DOHH2 (cell line): ENCODE results near the gene ABCA1.
A peak's percentile ranks its signal among the peaks of the same experiment; 100 is the strongest.

Source experiments
- H3F3A ChIP-seq: fragments of 200-600 bp; sonication (generic), shearing (Covaris generic); 2 replicates; pipeline ENCODE4 v1.6.0; 2016; ENCODE audit warnings: antibody characterized with exemption, mild to moderate bottlenecking; ENCODE audit not compliant: control insufficient read depth, insufficient read depth
- H3K27ac ChIP-seq: fragments of 200-600 bp; sonication (generic); 2 replicates; pipeline ENCODE4 v1.5.1; 2014; ENCODE audit warnings: low read depth, mild to moderate bottlenecking, low read length, moderate library complexity
- H3K27me3 ChIP-seq: fragments of 200-600 bp; sonication (generic); 2 replicates; pipeline ENCODE4 v1.6.1; 2014; ENCODE audit warnings: mild to moderate bottlenecking, low read length, mixed read lengths; ENCODE audit not compliant: control insufficient read depth
- H3K36me3 ChIP-seq: fragments of 200-600 bp; sonication (generic); 2 replicates; pipeline ENCODE4 v1.6.1; 2014; ENCODE audit warnings: mild to moderate bottlenecking, low read length, moderate library complexity, mixed read lengths; ENCODE audit not compliant: control insufficient read depth
- H3K4me1 ChIP-seq: fragments of 200-600 bp; sonication (generic); 2 replicates; pipeline ENCODE4 v1.6.1; 2014; ENCODE audit warnings: mild to moderate bottlenecking, low read length, mixed read lengths; ENCODE audit not compliant: control insufficient read depth
- H3K4me2 ChIP-seq: fragments of 200-600 bp; sonication (generic); 2 replicates; pipeline ENCODE4 v1.6.0; 2014; ENCODE audit warnings: mild to moderate bottlenecking, low read length, moderate library complexity
- H3K4me3 ChIP-seq: fragments of 200-600 bp; sonication (generic); 2 replicates; pipeline ENCODE4 v1.5.1; 2014; ENCODE audit warnings: mild to moderate bottlenecking, low read length, mixed read lengths
- H3K79me2 ChIP-seq: fragments of 200-600 bp; sonication (generic); 2 replicates; pipeline ENCODE4 v1.6.1; 2014; ENCODE audit warnings: mild to moderate bottlenecking, low read length, mixed read lengths; ENCODE audit not compliant: control insufficient read depth
- H3K9me2 ChIP-seq: fragments of 200-600 bp; sonication (generic); replicated peaks from 2 replicates; pipeline ENCODE4 v1.6.1; 2014; ENCODE audit warnings: mild to moderate bottlenecking, low read length, mixed read lengths; ENCODE audit not compliant: control insufficient read depth
- H3K9me3 ChIP-seq: fragments of 200-600 bp; sonication (generic); 2 replicates; pipeline ENCODE4 v1.6.1; 2014; ENCODE audit warnings: antibody characterized with exemption, low read length, mixed read lengths; ENCODE audit not compliant: control insufficient read depth, insufficient read depth
- H4K20me1 ChIP-seq: fragments of 200-600 bp; sonication (generic); 2 replicates; pipeline ENCODE4 v1.6.0; 2014; ENCODE audit warnings: low read depth, mild to moderate bottlenecking, antibody characterized with exemption, low read length, moderate library complexity; ENCODE audit not compliant: control insufficient read depth, insufficient read depth
- EZH2phosphoT487 ChIP-seq: fragments of 200-600 bp; sonication (generic); IDR thresholded peaks from 2 replicates; pipeline ENCODE4 v1.6.1; 2017; ENCODE audit warnings: borderline replicate concordance, mild to moderate bottlenecking, antibody characterized with exemption, low read length, moderate library complexity, mixed read lengths
- TF ChIP-seq, protein P1 (sequence below): fragments of 200-600 bp; sonication (generic); IDR thresholded peaks from one replicate; pipeline ENCODE4 v1.5.1; 2014; ENCODE audit warnings: antibody characterized with exemption, mild to moderate bottlenecking, low read depth, low read length; ENCODE audit not compliant: poor library complexity, severe bottlenecking

The ABCA1 gene

GRCh38 chr9:104872656-104873488 lies 55.1 kb downstream of the ABCA1 start:
- Histone ChIP-seq H3K27ac (no peak overlapping the region), H3K4me2 (no peak overlapping the region)

DNA sequence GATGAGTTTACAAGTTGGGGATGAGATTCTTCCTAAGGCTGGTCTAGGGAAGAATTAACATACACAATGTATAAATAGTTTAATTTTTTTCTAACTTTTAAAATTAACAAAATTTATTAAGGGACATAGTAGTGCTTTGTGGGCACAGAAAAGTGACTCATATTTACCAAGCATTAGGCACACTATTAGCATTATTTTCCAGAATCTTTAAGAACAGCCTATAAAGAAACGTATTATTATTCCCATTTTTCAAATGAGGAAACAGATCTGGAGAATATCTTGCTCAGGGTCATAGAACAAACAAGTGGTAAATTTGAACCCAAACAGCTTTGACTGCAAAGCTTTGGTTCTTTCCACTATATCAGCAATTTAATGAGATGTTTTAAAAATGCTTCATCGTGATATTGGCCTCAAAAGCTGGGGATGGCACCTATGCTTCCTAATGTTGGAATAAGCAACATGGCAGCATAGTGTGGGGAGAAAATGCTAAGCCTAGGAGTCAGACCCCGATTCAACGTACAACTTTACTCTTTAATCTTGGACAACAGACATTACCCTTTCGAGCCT lies 55.9 kb downstream of the ABCA1 start:
- Histone ChIP-seq H3K36me3 (peaks cover 67% of the 10 kb centered on the region), H3K9me3 (no peaks in the 10 kb centered on the region), H3K4me3 (no peak overlapping the region), H4K20me1 (no peaks in the 10 kb centered on the region), H3K79me2 (peaks cover 13% of the 10 kb centered on the region), H3K4me1 (peaks cover 69% of the 10 kb centered on the region), H3K27ac (no peak overlapping the region), H3F3A (peaks cover 18% of the 10 kb centered on the region), H3K9me2 (no peaks in the 10 kb centered on the region), H3K4me2 (no peak overlapping the region), H3K27me3 (no peaks in the 10 kb centered on the region)
- no peak for TF ChIP-seq EZH2phosphoT487

More at GRCh38 chr9:104872656-104873488, 55.1 kb downstream of the ABCA1 start:
- H3K27me3 ChIP-seq, result no peaks in the 10 kb centered on the region
- peaks cover 67% of the 10 kb centered on the region for H3K36me3 ChIP-seq
- H3K4me3 ChIP-seq, result no peak overlapping the region
- H4K20me1 ChIP-seq, result no peaks in the 10 kb centered on the region
- H3K4me1 ChIP-seq, result peaks cover 61% of the 10 kb centered on the region
- TF ChIP-seq, protein P1, sequence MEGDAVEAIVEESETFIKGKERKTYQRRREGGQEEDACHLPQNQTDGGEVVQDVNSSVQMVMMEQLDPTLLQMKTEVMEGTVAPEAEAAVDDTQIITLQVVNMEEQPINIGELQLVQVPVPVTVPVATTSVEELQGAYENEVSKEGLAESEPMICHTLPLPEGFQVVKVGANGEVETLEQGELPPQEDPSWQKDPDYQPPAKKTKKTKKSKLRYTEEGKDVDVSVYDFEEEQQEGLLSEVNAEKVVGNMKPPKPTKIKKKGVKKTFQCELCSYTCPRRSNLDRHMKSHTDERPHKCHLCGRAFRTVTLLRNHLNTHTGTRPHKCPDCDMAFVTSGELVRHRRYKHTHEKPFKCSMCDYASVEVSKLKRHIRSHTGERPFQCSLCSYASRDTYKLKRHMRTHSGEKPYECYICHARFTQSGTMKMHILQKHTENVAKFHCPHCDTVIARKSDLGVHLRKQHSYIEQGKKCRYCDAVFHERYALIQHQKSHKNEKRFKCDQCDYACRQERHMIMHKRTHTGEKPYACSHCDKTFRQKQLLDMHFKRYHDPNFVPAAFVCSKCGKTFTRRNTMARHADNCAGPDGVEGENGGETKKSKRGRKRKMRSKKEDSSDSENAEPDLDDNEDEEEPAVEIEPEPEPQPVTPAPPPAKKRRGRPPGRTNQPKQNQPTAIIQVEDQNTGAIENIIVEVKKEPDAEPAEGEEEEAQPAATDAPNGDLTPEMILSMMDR, result no peak
- TF ChIP-seq EZH2phosphoT487, result no peak
- no peaks in the 10 kb centered on the region for H3K9me3 ChIP-seq
- H3K79me2 ChIP-seq, result peaks cover 13% of the 10 kb centered on the region
- H3K9me2 ChIP-seq, result no peaks in the 10 kb centered on the region
- H3F3A ChIP-seq, result peaks cover 14% of the 10 kb centered on the region

DNA sequence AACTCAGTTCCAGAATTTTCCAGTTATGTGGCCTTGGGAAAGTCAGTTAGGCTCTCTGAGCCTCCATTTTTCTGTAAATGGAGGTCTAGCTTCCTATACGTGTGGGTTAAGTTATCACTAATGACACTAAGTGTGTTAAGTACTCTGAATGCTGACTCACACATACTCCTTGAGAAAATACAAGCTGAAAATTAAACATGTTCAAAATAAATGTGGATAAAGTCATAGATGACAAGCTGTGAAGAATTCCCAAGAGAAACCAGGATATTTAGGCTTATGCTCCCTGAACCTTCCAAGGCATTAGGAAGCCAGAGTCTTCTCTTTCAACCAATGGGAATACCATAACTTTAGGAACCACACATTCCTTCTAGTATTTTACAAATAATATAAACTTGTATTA lies 58.1 kb downstream of the ABCA1 start:
- peak overlapping the region; percentile 63 for H3K4me3 ChIP-seq
- H3K36me3 ChIP-seq, result peaks cover 62% of the 10 kb centered on the region
- peaks cover 18% of the 10 kb centered on the region for H3F3A ChIP-seq
- H3K4me1 ChIP-seq, result peaks cover 90% of the 10 kb centered on the region
- no peaks in the 10 kb centered on the region for H3K27me3 ChIP-seq
- no peaks in the 10 kb centered on the region for H3K9me3 ChIP-seq
- TF ChIP-seq, protein P1, result no peak
- peak overlapping the region; percentile 92 for H3K4me2 ChIP-seq
- H3K9me2 ChIP-seq, result no peaks in the 10 kb centered on the region
- peak overlapping the region; percentile 92 for H3K27ac ChIP-seq
- peaks cover 13% of the 10 kb centered on the region for H3K79me2 ChIP-seq
- no peaks in the 10 kb centered on the region for H4K20me1 ChIP-seq
